Activated gamma-delta T cell (primary cell): ENCODE measurements around the gene RIC8B.
"Not testable (repeated sequence)": the region's sequence is repeated elsewhere in the genome, so short reads cannot be mapped to it uniquely, and the experiment has no call there.

Experiments
- DNase-seq: peaks from one replicate; lab custom pipeline; 2025; lab: John Stamatoyannopoulos, UW
- total RNA-seq, 2 donors: gene quantifications; one replicate each; lab custom pipeline; 2026; lab: John Stamatoyannopoulos, UW

RIC8B gene
- total RNA-seq, result 37.8 to 38.9 reads per million in 2 donors

- peak; percentile 57 for DNase-seq
Measured at GRCh38 chr12:106774005-106774807, at the start of gene RIC8B. TSS of gene RIC8B (plus strand) at chr12:106774682. CDS start at chr12:106774746, 64 bp downstream.

GRCh38 chr12:106724934-106725333 is 49.5 kb upstream of the RIC8B start:
- no peak for DNase-seq

GRCh38 chr12:106726603-106727202 is 47.8 kb upstream of the RIC8B start:
- not testable (repeated sequence) for DNase-seq

- no peak for DNase-seq
Measured at GRCh38 chr12:106729611-106730010, 44.9 kb upstream of the RIC8B start.

DNA sequence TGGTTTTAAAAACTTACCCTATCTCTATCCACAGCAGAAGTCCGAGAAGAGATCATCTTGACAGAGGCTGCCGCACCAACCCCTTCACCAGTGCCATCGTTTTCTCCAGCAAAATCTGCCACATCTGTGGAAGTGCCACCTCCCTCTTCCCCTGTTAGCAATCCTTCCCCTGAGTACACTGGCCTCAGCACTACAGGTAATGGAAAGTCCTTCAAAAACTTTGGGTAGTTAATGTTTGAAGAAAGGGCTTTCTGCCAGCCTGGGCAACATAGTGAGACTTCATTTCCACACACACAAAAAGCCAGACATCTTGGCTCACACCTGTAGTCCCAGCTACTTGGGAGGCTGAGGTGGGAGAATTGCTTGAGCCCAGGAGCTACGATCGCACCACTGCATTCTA is 41.6 kb upstream of the RIC8B start:
- DNase-seq, result no peak

DNA sequence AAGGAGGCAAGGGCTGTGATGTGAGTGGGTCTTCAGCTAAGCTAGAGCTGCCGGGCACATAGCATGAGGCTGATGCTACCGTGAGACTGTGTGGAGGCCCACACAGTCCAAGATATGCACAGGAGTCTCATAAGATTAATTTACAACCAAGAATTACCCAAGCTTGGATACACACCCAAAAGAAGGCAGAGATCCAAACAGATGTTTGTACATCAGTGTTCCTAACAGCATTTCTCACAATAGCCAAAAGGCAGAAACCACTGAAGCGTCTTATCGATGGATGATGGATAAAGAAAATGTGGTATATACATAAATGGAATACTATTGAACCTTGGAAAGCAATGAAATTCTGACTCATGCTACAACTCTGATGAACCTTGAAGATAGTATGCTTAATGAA is 40.8 kb upstream of the RIC8B start:
- no peak for DNase-seq

- no peak for DNase-seq
Measured at GRCh38 chr12:106736051-106736957, 38.2 kb upstream of the RIC8B start.

- DNase-seq, result no peak
Measured at GRCh38 chr12:106739318-106739717, 35.2 kb upstream of the RIC8B start.

GRCh38 chr12:106739815-106740530 is 34.5 kb upstream of the RIC8B start:
- no peak for DNase-seq

- no peak for DNase-seq
Measured at GRCh38 chr12:106740818-106741217, 33.7 kb upstream of the RIC8B start.

GRCh38 chr12:106741247-106741646 is 33.2 kb upstream of the RIC8B start:
- DNase-seq, result no peak

- no peak for DNase-seq
Measured at GRCh38 chr12:106743270-106743988, 31.1 kb upstream of the RIC8B start.

- DNase-seq, result no peak
Measured at GRCh38 chr12:106744600-106744999, 29.9 kb upstream of the RIC8B start.

- DNase-seq, result no peak
Measured at GRCh38 chr12:106745181-106745745, 29.2 kb upstream of the RIC8B start.

DNA sequence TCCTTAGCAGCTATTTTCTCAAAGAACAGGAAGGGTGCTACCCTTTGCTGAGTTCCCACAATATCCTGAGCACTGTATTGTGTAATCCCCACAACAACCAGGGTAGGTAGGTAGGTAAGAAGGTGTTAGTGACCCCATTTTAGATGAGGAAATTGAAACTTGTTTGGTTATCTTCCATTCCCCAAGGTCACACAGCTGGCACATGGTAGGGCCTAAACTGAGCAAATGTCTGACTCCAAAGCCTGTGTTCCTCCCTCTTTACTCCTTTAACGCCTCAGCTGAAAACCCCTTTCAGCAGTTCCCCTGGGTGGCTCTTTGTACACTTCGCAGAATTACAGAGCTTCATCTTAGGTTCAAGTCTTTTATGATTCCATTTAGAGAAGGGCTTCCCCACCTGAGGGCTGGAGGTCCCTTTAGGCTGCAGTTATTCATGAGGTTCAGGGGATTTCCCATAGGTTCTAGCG is 26.5 kb upstream of the RIC8B start:
- no peak for DNase-seq

GRCh38 chr12:106750524-106750923 is 24.0 kb upstream of the RIC8B start:
- DNase-seq, result no peak

DNA sequence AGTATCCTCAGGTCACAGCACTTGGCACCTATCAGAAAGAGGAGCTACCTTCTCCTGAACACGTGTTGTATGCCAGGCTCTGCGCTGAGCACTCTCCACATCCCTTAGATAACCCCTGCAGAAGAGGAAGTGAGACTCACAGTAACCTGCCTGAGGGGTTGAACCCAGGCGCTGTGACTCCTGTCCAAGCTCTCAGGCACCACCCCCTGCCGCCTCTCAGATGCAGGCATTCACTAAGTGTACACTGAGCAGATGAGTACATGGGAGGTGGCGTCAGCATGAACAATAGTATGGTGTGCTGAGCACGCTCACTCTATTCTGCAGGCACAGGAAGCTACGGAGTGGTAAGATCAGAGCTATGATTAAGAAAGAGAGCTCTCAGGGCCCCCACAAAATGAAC is 21.0 kb upstream of the RIC8B start:
- DNase-seq, result no peak

GRCh38 chr12:106754331-106754730 is 20.2 kb upstream of the RIC8B start:
- no peak for DNase-seq

- DNase-seq, result no peak
Measured at GRCh38 chr12:106757623-106758348, 16.7 kb upstream of the RIC8B start.
